Testis (tissue), 2 donors: ENCODE results near the gene SPDYE2B.
"Not testable (repeated sequence)": the region's sequence is repeated elsewhere in the genome, so short reads cannot be mapped to it uniquely, and the experiment has no call there.

Experiments
- CTCF ChIP-seq, 3 experiments: fragments of 450-650 bp in 2 of 3; fragments of 200-600 bp in 1 of 3; sonication (generic) in 1 of 3; IDR thresholded peaks; one replicate each; pipeline ENCODE4 v1.5.1; 2016 to 2019; ENCODE audit warnings: antibody characterized with exemption in 3 of 3, mild to moderate bottlenecking in 2 of 3, moderate library complexity in 1 of 3
- POLR2A ChIP-seq: fragments of 450-650 bp; IDR thresholded peaks from one replicate; pipeline ENCODE4 v1.6.1; 2017; ENCODE audit warnings: antibody characterized with exemption, mild to moderate bottlenecking, moderate library complexity

DNA sequence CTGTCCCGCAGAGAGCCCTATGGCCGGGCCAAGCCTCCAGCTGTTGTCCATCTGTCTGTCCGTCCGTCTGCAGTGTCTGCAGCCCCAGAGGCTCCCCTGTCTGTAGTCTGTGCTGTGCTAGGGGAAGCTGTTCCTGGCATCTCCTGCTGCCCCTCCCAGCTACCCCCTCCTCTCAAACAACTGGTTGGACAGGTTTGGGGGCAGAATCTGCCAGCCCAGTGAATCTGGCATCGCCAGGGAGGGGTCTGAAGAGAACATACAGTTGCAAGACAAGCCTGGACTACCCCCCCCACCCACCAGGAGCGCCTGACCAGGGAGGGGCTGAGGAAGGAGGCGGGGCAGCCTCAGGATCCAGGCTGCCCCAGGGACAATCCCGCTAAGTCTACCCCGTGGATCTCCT, 7.4 kb upstream of the SPDYE2B start, which contains the start of gene UPK3BL1:
- TF ChIP-seq CTCF (IDR thresholded peaks at IDR 0.05); POLR2A: not testable (repeated sequence)
